KOPT-K1 (cell line): Measurements from ENCODE around the gene ARAP2.

ENCODE experiments used
- H3K27ac ChIP-seq: fragments of 200-600 bp; sonication (generic); 2 replicates; pipeline ENCODE4 v1.5.1; 2016; ENCODE audit warnings: antibody characterized with exemption, mild to moderate bottlenecking, low read depth, low read length; ENCODE audit not compliant: poor library complexity, severe bottlenecking
- H3K36me3 ChIP-seq: fragments of 200-600 bp; sonication (generic); 2 replicates; pipeline ENCODE4 v1.5.1; 2017; ENCODE audit warnings: antibody characterized with exemption, mild to moderate bottlenecking, low read length, moderate library complexity; ENCODE audit not compliant: insufficient read depth
- H3K9me3 ChIP-seq: fragments of 200-600 bp; sonication (generic); 2 replicates; pipeline ENCODE4 v1.5.1; 2017; ENCODE audit warnings: antibody characterized with exemption, low read length, mild to moderate bottlenecking; ENCODE audit not compliant: insufficient read depth, poor library complexity, severe bottlenecking

Gene ARAP2

DNA sequence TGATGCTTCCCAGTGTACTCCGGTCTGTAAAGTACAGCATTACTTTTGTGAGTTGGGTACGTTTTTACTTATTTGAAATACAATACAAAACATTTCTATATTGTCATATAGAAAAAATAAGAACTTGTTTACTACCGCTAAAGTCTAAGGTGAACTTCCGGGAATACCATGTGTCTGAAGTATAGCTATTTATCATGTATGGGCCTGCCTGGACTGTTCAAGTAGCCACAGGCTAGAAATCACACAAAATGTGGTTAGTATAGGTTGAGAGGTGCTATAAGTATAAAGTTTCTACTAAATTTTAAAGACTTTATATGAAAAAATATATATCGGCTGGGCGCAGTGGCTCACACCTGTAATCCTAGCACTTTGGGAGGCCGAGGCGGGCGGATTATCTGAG, 152.3 kb downstream of the ARAP2 start:
- no peaks in the 10 kb centered on the region for H3K9me3 ChIP-seq
- no peak overlapping the region for H3K27ac ChIP-seq
- H3K36me3 ChIP-seq: peaks cover 20% of the 10 kb centered on the region

DNA sequence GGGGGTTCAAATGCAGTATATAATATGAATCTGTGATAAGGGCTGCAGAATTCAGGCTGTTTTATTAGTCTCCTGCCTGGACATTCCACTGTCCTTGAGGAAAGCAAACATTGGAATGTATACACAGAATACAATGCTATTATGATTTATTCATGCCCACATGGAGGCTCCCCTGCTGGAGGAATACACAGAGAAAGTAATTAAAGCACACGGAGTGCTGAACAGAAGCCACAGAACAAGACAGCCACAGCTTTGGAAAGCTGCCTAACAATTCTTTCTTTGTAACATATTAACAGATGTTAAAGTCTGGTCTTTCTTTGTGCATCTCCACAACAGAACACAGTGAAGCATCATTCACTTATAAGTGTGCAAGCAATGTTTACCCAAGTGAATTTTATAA, 155.8 kb downstream of the ARAP2 start:
- H3K36me3 ChIP-seq: peaks cover 16% of the 10 kb centered on the region
- no peaks in the 10 kb centered on the region for H3K9me3 ChIP-seq
- H3K27ac ChIP-seq: no peak overlapping the region

DNA sequence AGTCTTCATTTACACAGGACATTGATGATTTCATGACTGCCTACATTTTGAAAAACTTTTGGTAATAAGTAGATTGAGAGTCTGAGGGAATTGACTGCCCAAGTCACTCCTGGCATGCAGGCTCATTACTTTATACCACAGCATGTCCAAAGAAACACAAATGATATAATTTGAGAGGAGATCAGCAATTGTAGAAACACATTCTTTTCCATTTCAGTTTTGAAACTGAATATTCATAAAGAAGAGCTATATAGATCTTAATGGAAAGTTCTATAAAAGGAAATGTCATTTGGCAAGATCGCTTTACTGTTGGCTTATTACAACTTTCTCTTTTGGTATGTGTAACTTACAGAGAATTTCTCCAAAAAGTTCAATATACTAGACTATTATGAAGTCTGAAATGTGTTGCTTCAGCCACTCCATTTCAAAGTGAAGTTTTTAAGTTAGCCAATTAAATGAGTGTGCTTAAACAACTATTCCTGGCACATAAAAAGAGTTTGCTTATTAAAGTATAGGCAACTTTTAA, 158.0 kb downstream of the ARAP2 start:
- Histone ChIP-seq H3K9me3 (no peaks in the 10 kb centered on the region), H3K36me3 (peaks cover 33% of the 10 kb centered on the region), H3K27ac (no peak overlapping the region)

DNA sequence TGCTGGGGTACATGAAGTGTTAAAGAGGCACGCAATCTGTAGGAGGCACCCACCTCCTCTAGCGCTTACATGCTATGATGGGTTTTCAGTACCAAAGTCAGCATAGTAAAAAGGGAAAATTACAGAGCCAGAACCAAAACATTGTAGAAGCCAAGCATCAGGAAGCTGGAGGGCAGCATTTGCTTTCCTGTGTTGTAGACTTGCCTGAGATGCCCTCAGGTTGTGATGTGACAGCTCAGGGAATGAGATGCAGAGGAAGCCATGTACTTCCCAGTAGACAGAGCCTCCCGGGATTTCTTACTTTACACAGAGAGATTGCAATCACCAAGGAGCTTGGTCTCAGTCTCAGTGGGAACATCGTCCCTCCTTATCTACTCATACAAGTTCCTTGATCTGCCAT, 161.5 kb downstream of the ARAP2 start:
- Histone ChIP-seq H3K36me3 (peaks cover 39% of the 10 kb centered on the region), H3K9me3 (no peaks in the 10 kb centered on the region), H3K27ac (no peak overlapping the region)

DNA sequence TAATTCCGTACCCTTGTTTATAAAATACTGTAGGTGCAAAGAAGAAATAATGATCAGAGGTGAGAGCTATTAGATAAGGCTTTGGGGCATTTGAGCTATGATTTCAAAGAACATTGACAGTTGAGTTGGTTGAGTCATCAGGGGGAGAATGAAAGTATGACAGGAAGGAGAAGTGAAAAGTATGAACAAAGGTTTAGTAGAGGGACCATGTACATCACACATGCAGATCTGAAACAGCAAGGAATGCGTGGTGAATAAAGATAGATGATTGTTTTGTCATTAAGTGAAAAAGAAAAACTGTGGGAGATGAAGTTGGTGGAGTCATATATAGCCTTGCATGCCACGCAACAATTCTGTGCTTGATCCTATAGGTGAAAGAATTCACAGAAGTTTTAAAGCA, 163.1 kb downstream of the ARAP2 start:
- no peak overlapping the region for H3K27ac ChIP-seq
- no peaks in the 10 kb centered on the region for H3K9me3 ChIP-seq
- peaks cover 48% of the 10 kb centered on the region for H3K36me3 ChIP-seq

DNA sequence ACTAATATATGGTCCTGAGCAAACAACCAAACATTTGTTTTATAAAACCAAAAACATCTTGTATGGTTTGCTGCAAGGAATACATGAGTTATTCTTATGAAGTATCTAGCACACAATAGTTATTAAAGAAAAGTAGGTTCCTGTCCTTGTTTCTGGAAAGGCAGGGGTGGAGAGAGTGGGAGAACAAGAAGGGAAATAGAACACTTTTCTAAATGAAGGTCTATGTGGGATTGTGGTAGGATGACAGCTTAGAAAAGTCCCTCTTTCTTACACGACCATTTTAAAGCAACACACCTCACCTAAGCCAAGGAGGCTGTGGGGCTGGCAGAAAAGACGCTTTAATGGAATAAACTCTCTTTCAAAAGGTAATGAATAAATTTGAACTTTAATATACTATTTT, 164.6 kb downstream of the ARAP2 start:
- H3K27ac ChIP-seq: no peak overlapping the region
- H3K36me3 ChIP-seq: peaks cover 48% of the 10 kb centered on the region
- no peaks in the 10 kb centered on the region for H3K9me3 ChIP-seq

DNA sequence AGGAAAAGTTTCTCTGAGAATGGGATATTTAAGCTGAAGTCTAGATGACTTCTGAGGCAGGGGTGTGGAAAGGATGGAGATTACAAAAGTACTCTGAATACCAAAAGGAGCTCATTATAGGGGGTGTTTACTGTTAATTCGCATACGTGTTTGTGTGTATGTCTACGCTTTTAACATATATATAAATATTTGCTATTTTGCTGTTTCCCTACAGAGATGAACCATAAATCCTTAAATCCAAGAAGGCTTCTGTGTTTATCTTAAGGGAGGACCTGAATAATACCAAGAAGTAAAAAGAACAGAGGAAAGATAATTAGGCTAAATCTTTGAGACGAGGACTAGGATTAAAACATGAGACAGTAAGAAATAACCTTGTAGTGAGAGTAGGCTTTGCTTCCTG, 166.0 kb downstream of the ARAP2 start:
- Histone ChIP-seq H3K27ac (no peak overlapping the region), H3K36me3 (peaks cover 54% of the 10 kb centered on the region), H3K9me3 (no peaks in the 10 kb centered on the region)

DNA sequence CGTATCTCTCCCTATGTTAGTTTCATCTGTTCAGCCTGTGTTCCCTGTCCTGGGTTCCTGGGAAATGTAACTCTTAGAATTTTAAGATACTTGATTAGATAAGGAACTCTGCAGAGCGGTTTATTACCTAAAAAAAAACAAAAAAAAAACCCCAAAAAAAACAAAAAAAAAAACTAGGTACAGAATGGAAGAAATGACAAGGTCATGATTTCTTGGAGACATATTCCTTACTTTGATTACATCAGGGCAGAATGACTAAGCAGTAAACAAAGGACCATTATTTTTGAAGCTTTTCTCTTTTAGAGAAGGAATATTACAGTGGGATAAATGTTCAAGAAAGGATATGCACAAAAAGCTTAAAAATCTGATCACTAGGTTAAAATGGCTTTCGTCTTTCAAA, 171.8 kb downstream of the ARAP2 start:
- H3K9me3 ChIP-seq: no peaks in the 10 kb centered on the region
- H3K27ac ChIP-seq: no peak overlapping the region
- H3K36me3 ChIP-seq: peaks cover 32% of the 10 kb centered on the region; the same call in 1 of the 2 replicates

DNA sequence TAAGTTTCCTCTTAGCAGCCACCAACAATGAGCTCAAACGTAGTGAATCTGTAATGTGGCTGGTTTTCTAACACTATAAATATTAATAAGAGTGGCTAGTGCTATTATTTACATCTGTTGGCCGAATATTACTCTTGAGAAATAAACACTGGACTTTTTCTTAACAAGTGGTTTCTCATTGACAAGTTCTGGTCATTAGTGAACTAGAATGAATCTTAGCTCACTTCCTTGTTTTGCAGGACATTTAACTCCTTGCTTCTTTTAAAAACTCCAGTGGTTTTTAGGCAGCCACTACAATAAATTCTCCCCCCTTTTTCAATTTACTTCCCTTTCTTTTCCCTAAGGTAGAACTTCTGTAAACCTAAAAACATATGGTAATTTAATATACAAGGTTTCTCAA, 177.2 kb downstream of the ARAP2 start:
- Histone ChIP-seq H3K9me3 (no peaks in the 10 kb centered on the region), H3K36me3 (peaks cover 32% of the 10 kb centered on the region), H3K27ac (no peak overlapping the region)

DNA sequence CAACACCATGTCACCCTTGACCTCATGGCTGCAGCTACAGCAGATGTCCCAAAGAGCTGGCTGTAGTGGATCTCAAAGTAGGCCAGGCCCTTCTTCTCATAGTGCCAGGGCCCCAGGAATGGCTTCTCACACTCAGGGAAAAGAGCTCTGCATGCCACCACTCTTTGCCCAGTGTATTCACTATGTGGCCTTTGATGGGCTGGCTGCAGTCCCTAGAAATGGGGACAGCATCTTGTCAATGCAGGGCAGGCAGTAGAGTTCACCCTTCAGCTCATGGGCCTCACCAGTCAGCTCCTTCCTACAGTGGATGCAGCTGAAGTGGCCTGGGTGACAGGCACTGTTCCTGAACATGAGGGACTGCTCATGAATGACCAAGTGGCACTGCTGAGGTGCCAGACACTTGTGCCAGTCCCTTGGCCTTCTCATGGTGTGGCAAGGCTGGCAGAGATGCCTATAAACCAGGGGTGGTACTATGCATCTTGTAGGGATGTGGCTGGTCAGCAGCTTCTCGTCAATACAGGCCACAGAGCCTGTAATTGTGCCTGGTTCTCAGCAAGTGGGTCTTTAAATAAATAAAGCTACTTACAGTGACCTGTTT, 178.9 kb downstream of the ARAP2 start:
- H3K27ac ChIP-seq: no peak overlapping the region
- no peaks in the 10 kb centered on the region for H3K9me3 ChIP-seq
- peaks cover 26% of the 10 kb centered on the region for H3K36me3 ChIP-seq

DNA sequence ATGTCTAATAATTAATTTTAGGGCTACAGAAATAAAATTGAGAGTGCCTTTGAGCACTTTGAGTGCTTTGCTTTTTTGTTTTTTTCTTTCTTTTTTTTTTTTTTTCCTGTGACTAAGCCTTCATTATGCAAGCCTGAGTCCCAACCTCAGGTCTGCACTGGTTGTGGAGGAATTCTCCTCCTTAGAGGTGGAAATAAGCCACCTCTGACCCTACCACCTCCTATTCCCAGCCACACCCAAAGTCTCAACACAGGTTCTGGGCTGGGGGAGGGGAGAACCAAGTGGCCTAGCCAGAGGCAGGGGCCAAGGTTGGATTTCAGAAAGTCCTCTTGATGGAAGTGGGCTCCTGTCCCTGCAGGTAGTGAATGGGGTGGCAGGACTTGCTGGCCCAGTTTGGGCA, 180.2 kb downstream of the ARAP2 start:
- no peak overlapping the region for H3K27ac ChIP-seq
- no peaks in the 10 kb centered on the region for H3K9me3 ChIP-seq
- H3K36me3 ChIP-seq: peaks cover 18% of the 10 kb centered on the region

DNA sequence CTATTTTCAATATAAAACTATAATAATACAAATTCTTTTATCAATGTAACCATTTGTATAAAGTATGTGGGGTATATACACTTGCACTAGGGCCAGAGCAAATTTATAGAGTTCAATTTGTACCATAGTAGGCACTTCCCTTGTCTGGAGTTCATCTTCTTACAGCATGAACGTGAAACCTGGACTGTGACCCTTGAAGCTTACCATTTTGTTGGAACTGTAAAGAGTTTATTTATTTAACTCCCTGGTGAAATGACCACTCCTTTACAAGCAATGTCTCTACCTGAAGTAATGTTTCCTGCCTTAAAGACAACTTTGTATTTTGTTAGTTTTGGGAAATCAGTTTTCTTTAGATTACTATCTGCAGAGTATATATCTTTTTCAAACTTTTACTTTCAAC, 188.2 kb downstream of the ARAP2 start:
- H3K27ac ChIP-seq: no peak overlapping the region

DNA sequence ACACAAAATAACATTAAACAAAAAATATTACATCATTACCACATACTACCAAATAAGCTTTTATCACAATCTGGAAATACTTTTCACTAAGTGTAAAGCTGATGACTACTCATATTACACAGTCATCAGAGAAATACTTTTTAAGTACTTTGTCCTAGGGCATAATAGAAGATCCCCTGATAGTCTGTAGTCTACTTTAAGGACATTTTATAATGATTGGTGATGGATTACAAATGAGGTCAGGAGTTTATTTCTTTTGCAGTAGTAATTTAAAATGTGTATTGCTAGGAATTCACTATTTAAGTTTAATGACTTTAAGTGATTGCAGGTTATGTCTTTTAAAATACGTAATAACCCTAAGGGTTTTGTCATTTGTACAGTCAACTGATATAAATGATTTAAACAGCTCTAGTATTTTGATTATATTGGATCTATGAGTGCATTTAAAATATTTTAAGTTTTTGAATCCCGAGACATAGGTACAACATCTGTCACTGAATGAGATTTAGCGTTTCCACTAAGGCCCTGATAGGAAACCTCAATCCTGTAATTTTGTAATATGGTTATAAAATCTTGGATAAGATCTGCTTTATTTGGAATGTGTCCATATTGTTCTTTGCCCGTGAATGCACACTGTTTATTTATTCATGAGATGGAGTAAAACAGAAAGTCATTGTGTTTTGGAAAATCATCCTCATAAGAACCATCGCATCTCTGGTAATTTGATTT, 189.5 kb downstream of the ARAP2 start:
- Histone ChIP-seq H3K27ac (no peak overlapping the region), H3K9me3 (no peaks in the 10 kb centered on the region), H3K36me3 (no peaks in the 10 kb centered on the region)

More for the DNA sequence above, 188.2 kb downstream of the ARAP2 start:
- Histone ChIP-seq H3K9me3 (no peaks in the 10 kb centered on the region), H3K36me3 (no peaks in the 10 kb centered on the region)

DNA sequence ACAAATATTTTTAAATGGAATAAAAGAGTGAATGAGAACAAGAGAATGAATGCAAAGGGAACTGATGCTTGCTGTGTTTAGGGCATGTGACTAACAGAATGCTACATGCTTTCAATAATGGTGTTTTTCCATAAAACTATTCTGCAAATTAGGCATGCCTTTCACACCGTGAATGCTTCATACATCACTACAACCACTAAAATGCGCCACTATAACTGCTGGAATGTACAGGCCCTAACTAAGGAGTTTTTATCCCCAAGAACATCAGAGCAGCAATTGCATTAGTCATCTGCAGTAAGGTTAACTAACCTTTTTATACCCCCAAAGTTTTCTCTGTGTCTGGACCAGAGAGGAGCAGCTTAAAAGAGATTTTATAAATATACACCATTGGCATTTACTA, 190.4 kb downstream of the ARAP2 start:
- Histone ChIP-seq H3K9me3 (no peaks in the 10 kb centered on the region), H3K36me3 (no peaks in the 10 kb centered on the region), H3K27ac (no peak overlapping the region)

DNA sequence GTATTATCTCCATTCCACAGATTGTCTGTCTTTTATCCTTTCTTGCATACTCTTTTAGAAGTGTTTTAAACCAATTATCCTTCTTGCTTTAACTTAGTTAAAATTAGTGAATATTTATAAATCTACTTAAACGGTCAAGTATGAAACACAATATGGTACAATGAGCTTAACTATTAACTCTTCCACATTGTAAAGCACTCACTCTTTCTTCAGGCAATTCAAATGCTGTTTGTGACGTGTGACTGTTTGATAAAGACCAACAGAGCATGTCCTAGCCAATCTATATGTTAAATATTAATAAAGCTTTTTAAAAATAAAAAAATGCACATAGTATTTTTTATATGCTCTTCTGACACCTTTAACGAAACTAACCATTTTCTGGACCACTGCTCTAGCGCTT, 192.7 kb downstream of the ARAP2 start:
- Histone ChIP-seq H3K36me3 (no peaks in the 10 kb centered on the region), H3K27ac (no peak overlapping the region), H3K9me3 (no peaks in the 10 kb centered on the region)

DNA sequence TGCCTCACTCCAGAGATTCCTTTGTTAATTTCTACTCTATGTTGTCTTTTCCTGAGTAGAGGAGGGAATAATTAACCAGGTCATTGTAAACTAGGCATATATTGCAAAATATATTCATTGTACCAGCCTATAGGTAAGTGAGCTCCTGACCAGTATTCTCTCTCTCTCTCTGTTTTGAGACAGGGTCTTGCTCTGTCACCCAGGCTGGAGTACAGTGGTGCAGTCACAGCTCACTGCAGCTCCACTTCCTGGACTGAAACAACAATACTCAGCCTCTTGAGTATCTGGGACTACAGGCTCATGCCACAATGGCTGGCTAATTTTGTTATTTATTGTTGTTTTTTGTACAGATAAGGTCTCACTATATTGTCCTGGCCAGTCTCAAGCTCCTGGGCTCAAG, 198.3 kb downstream of the ARAP2 start:
- Histone ChIP-seq H3K9me3 (no peaks in the 10 kb centered on the region), H3K27ac (no peak overlapping the region), H3K36me3 (no peaks in the 10 kb centered on the region)
